Ovary (tissue), 3 donors: ENCODE results near the gene MORN5.

Source experiments
- EP300 ChIP-seq: sonication (generic); formaldehyde crosslinking; IDR thresholded peaks from one replicate; pipeline ENCODE4 v1.6.1; 2017; ENCODE audit warnings: antibody characterized with exemption
- POLR2A ChIP-seq: fragments of 450-650 bp; IDR thresholded peaks from one replicate; pipeline ENCODE4 v1.6.1; 2017; ENCODE audit warnings: antibody characterized with exemption, mild to moderate bottlenecking, moderate library complexity
- TF ChIP-seq, protein P1 (sequence below), 3 donors: fragments of 450-650 bp in 2 of 3; fragments of 200-600 bp in 1 of 3; IDR thresholded peaks; one replicate each; pipeline versions ENCODE4 v1.5.1 to v1.8.0; 2016 to 2022; ENCODE audit warnings: antibody characterized with exemption in 3 of 3, mild to moderate bottlenecking in 1 of 3
- donor health status: DM: no; HTN: no; CAD: no.

GRCh38 chr9:122164286-122164685 lies 4.6 kb downstream of the MORN5 start:
- TF ChIP-seq, protein P1, sequence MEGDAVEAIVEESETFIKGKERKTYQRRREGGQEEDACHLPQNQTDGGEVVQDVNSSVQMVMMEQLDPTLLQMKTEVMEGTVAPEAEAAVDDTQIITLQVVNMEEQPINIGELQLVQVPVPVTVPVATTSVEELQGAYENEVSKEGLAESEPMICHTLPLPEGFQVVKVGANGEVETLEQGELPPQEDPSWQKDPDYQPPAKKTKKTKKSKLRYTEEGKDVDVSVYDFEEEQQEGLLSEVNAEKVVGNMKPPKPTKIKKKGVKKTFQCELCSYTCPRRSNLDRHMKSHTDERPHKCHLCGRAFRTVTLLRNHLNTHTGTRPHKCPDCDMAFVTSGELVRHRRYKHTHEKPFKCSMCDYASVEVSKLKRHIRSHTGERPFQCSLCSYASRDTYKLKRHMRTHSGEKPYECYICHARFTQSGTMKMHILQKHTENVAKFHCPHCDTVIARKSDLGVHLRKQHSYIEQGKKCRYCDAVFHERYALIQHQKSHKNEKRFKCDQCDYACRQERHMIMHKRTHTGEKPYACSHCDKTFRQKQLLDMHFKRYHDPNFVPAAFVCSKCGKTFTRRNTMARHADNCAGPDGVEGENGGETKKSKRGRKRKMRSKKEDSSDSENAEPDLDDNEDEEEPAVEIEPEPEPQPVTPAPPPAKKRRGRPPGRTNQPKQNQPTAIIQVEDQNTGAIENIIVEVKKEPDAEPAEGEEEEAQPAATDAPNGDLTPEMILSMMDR (IDR thresholded peaks at IDR 0.05): no peak
- TF ChIP-seq EP300 (no peak), POLR2A (no peak)
